ENCODE data around the gene NKAIN2.

NKAIN2 gene

DNA sequence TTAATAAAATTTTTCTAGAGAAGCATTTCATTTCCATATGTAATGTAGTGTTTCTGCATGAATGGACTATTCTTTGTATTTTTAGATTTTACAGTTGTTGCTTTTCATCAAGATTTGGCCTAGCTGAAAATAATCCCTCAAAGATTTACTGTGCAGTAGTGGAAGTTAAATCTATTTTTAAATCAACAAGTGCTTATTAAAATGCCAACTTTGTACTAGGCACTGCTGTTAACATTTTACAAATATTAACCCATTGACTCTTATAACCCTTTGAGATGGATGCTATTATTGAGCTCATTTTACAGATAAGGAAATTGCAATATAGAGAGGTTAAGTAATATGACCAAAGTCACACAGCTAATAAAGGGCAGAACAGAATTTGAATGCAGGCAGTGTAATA, 274.5 kb downstream of the NKAIN2 start:
- no peaks in the 10 kb centered on the region for H3K9me3 Mint-ChIP-seq
- TF ChIP-seq, protein P1, sequence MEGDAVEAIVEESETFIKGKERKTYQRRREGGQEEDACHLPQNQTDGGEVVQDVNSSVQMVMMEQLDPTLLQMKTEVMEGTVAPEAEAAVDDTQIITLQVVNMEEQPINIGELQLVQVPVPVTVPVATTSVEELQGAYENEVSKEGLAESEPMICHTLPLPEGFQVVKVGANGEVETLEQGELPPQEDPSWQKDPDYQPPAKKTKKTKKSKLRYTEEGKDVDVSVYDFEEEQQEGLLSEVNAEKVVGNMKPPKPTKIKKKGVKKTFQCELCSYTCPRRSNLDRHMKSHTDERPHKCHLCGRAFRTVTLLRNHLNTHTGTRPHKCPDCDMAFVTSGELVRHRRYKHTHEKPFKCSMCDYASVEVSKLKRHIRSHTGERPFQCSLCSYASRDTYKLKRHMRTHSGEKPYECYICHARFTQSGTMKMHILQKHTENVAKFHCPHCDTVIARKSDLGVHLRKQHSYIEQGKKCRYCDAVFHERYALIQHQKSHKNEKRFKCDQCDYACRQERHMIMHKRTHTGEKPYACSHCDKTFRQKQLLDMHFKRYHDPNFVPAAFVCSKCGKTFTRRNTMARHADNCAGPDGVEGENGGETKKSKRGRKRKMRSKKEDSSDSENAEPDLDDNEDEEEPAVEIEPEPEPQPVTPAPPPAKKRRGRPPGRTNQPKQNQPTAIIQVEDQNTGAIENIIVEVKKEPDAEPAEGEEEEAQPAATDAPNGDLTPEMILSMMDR (IDR thresholded peaks at IDR 0.05): no peak
- no peaks in the 10 kb centered on the region for H3K27me3 Mint-ChIP-seq (ENCODE audit: low read depth, poor library complexity)
- no peaks in the 10 kb centered on the region for H3K36me3 Mint-ChIP-seq (ENCODE audit: low read depth)
- no peak for DNase-seq
- no peak overlapping the region for H3K27ac Mint-ChIP-seq
- H3K4me1 Mint-ChIP-seq: peaks cover 64% of the 10 kb centered on the region
- H3K4me3 Mint-ChIP-seq: no peak overlapping the region

GRCh38 chr6:124080483-124080882, 276.8 kb downstream of the NKAIN2 start:
- Mint-ChIP-seq H3K4me3 (no peak overlapping the region), H3K9me3 (no peaks in the 10 kb centered on the region), H3K4me1 (peaks cover 46% of the 10 kb centered on the region), H3K36me3 (ENCODE audit: low read depth) (no peaks in the 10 kb centered on the region), H3K27me3 (ENCODE audit: low read depth, poor library complexity) (no peaks in the 10 kb centered on the region), H3K27ac (no peak overlapping the region)
- TF ChIP-seq, protein P1 (IDR thresholded peaks at IDR 0.05): no peak
- no peak for DNase-seq

GRCh38 chr6:124090491-124090890, 286.8 kb downstream of the NKAIN2 start:
- H3K9me3 Mint-ChIP-seq: no peaks in the 10 kb centered on the region
- no peak overlapping the region for H3K27ac Mint-ChIP-seq
- H3K27me3 Mint-ChIP-seq (ENCODE audit: low read depth, poor library complexity): no peaks in the 10 kb centered on the region
- H3K4me1 Mint-ChIP-seq: no peaks in the 10 kb centered on the region
- no peak overlapping the region for H3K4me3 Mint-ChIP-seq
- no peaks in the 10 kb centered on the region for H3K36me3 Mint-ChIP-seq (ENCODE audit: low read depth)
- TF ChIP-seq, protein P1 (IDR thresholded peaks at IDR 0.05): no peak
- DNase-seq: no peak

GRCh38 chr6:124099520-124099919, 295.9 kb downstream of the NKAIN2 start:
- TF ChIP-seq, protein P1 (IDR thresholded peaks at IDR 0.05): no peak
- H3K27me3 Mint-ChIP-seq (ENCODE audit: low read depth, poor library complexity): no peaks in the 10 kb centered on the region
- H3K4me3 Mint-ChIP-seq: no peak overlapping the region
- no peaks in the 10 kb centered on the region for H3K36me3 Mint-ChIP-seq (ENCODE audit: low read depth)
- no peaks in the 10 kb centered on the region for H3K4me1 Mint-ChIP-seq
- H3K27ac Mint-ChIP-seq: no peak overlapping the region
- DNase-seq: no peak
- H3K9me3 Mint-ChIP-seq: no peaks in the 10 kb centered on the region

GRCh38 chr6:124110514-124110913, 306.8 kb downstream of the NKAIN2 start:
- Mint-ChIP-seq H3K36me3 (ENCODE audit: low read depth) (no peaks in the 10 kb centered on the region), H3K27ac (no peak overlapping the region), H3K9me3 (peaks cover 17% of the 10 kb centered on the region), H3K4me1 (no peaks in the 10 kb centered on the region), H3K4me3 (no peak overlapping the region), H3K27me3 (ENCODE audit: low read depth, poor library complexity) (no peaks in the 10 kb centered on the region)
- DNase-seq: no peak
- TF ChIP-seq, protein P1 (IDR thresholded peaks at IDR 0.05): no peak

DNA sequence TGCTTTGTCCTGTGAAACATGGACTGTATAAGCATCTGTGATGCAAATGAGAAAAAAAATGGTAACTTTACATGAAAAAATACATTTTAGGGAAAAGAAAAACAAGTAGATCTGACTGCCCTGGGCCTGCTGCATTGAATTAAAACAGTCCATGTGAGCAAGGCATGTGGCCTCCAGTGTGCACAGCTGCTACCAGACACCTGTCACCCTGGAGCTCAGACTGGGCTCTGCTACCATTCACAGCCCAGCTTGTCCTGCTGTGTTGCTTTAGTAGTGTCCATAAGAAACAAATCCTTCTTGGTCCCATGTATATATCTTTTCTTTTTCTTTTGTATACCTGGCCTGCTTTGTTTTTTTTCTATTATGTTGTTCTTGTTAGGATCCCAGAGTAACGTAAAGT, 315.9 kb downstream of the NKAIN2 start:
- TF ChIP-seq, protein P1 (IDR thresholded peaks at IDR 0.05): no peak
- no peak for DNase-seq
- Mint-ChIP-seq H3K36me3 (ENCODE audit: low read depth) (no peaks in the 10 kb centered on the region), H3K4me3 (no peak overlapping the region), H3K27me3 (ENCODE audit: low read depth, poor library complexity) (no peaks in the 10 kb centered on the region), H3K4me1 (no peaks in the 10 kb centered on the region), H3K9me3 (no peaks in the 10 kb centered on the region), H3K27ac (no peak overlapping the region)
